WERI-Rb-1 (cell line): Measurements from ENCODE around the gene ZC3HAV1.

Experiments
- DNase-seq: peaks from one replicate; pipeline ENCODE4 v3.0.0-alpha.2; 2020
- H3K27ac ChIP-seq: fragments of 250-450 bp; sonication (Bioruptor Pico); 2 replicates; pipeline ENCODE4 v1.5.1; 2020; ENCODE audit warnings: mild to moderate bottlenecking, moderate library complexity
- H3K27me3 ChIP-seq: fragments of 250-450 bp; sonication (Bioruptor Pico); 2 replicates; pipeline ENCODE4 v1.5.1; 2021; ENCODE audit warnings: mild to moderate bottlenecking, low read depth, moderate library complexity; ENCODE audit not compliant: insufficient read depth, severe bottlenecking
- H3K36me3 ChIP-seq: fragments of 250-450 bp; sonication (Bioruptor Pico); 2 replicates; pipeline ENCODE4 v1.5.1; 2020; ENCODE audit warnings: mild to moderate bottlenecking, moderate library complexity
- H3K4me3 ChIP-seq: 2 replicates; pipeline ENCODE4 v1.5.1; 2011; ENCODE audit warnings: low read depth, mild to moderate bottlenecking, control low read depth, low read length
- H3K9me3 ChIP-seq: fragments of 250-450 bp; sonication (Bioruptor Pico); 2 replicates; pipeline ENCODE4 v1.5.1; 2021; ENCODE audit warnings: mild to moderate bottlenecking, moderate library complexity; ENCODE audit not compliant: severe bottlenecking
- TF ChIP-seq, protein P1 (sequence below): IDR thresholded peaks from 2 replicates; pipeline ENCODE4 v1.5.1; 2011; ENCODE audit warnings: low read depth, mild to moderate bottlenecking, control low read depth, inconsistent platforms, low read length

The ZC3HAV1 gene

DNA sequence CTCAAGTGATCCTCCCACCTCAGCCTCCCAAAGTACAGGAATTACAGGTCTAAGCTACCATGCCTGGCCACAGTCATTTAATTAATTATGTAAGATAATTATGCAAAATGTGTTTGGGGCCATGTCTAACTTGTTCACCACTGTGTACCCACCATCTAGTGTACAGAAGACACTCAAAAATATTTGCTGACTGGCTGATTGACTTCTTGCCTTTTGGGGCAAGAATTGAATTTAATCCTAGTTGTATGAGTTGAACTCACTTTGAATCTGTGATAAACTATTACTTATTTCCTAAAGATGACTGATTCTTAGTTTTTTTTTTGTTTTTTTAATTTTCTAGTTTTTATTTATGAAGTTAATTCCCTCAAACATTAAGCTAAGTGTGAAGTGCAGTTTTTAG lies 57.9 kb downstream of the ZC3HAV1 start:
- no peak for DNase-seq

DNA sequence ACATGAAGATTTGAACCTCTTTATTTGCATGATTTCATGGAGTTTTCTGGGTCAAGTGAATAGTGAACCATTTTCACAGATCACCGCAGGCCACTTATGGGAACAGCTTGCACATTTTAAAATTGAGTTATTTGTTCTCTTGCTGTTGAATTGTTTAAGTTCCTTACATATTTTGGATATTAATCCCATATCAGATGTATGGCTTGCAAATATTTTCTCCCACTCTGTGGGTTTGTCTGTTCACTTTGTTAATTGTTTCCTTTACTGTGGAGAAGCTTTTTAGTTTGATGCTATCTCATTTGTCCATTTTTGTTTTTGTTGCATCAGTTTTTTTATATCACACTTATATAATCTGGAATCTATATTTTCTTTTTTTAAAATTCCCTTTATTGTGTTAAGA lies 59.6 kb downstream of the ZC3HAV1 start:
- Histone ChIP-seq H3K9me3 (no peaks in the 10 kb centered on the region), H3K36me3 (peaks cover 7% of the 10 kb centered on the region), H3K27me3 (no peaks in the 10 kb centered on the region), H3K27ac (no peak overlapping the region), H3K4me3 (no peak overlapping the region)
- TF ChIP-seq, protein P1, sequence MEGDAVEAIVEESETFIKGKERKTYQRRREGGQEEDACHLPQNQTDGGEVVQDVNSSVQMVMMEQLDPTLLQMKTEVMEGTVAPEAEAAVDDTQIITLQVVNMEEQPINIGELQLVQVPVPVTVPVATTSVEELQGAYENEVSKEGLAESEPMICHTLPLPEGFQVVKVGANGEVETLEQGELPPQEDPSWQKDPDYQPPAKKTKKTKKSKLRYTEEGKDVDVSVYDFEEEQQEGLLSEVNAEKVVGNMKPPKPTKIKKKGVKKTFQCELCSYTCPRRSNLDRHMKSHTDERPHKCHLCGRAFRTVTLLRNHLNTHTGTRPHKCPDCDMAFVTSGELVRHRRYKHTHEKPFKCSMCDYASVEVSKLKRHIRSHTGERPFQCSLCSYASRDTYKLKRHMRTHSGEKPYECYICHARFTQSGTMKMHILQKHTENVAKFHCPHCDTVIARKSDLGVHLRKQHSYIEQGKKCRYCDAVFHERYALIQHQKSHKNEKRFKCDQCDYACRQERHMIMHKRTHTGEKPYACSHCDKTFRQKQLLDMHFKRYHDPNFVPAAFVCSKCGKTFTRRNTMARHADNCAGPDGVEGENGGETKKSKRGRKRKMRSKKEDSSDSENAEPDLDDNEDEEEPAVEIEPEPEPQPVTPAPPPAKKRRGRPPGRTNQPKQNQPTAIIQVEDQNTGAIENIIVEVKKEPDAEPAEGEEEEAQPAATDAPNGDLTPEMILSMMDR: no peak
- DNase-seq: no peak

More for the DNA sequence above, 57.9 kb downstream of the ZC3HAV1 start:
- TF ChIP-seq, protein P1: no peak
- H3K4me3 ChIP-seq: no peak overlapping the region
- no peaks in the 10 kb centered on the region for H3K9me3 ChIP-seq
- no peaks in the 10 kb centered on the region for H3K27me3 ChIP-seq
- no peak overlapping the region for H3K27ac ChIP-seq
- H3K36me3 ChIP-seq: peaks cover 10% of the 10 kb centered on the region

DNA sequence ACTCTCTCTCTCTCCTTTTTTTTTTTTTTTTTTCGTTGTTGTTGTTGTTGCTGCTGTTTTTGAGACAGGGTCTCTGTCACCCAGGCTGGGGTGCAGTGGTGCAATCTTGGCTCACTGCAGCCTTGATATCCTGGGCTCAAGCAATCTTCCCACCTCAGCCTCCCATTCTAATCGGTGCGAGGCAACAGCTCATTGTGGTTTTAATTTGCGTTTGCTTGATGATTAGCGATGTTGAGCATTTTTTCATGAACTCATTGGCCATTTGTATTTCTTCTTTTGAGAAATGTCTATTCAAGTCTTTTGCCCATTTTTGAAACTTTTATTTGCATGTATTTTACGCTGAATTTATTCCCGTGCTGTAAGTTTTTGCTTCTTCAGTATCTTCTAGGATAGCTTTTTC lies 60.4 kb downstream of the ZC3HAV1 start:
- Histone ChIP-seq H3K27ac (no peak overlapping the region), H3K27me3 (no peaks in the 10 kb centered on the region), H3K9me3 (no peaks in the 10 kb centered on the region), H3K36me3 (peaks cover 3% of the 10 kb centered on the region; the same call in 1 of the 2 replicates), H3K4me3 (no peak overlapping the region)
- DNase-seq: no peak
- TF ChIP-seq, protein P1: no peak

DNA sequence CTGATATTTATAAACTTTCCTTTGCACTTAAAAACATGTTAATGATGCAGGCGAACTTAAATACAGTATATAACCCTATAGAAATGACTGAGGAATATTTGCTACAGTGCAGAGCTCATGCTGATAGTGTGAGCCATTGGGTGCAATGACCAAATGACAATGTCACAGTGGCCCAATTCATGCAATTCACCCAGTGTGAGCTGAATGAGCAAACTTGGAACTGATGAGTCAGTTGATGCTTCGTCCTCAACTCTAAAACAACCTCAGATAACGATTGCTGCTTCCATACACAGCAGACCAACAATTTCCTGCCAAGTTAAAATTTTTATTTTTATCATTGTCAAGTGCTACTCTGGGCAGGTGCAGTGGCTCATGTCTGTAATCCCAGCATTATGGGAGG lies 61.5 kb downstream of the ZC3HAV1 start:
- Histone ChIP-seq H3K27me3 (no peaks in the 10 kb centered on the region), H3K4me3 (no peak overlapping the region), H3K27ac (no peak overlapping the region), H3K9me3 (no peaks in the 10 kb centered on the region), H3K36me3 (peaks cover 2% of the 10 kb centered on the region; the same call in 1 of the 2 replicates)
- TF ChIP-seq, protein P1: no peak
- no peak for DNase-seq

DNA sequence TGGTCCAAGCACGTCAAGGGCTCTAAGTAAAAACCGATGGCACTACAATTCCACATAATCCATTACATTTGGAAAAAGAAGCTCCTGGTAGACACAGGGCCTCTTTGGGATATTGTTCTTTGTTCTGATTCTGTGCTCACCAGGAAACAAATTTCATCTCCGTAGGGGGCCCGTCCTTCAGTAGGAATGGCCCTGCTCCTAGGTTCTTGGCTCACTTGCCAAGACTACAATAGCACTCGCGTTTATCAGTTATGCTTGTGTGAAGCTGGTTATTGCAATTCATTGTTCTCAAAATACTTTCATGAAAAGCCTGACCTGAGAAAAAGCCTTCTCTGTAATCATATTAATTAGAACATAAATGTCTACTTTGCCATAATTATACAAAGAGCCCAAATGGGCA lies 63.4 kb downstream of the ZC3HAV1 start:
- TF ChIP-seq, protein P1: no peak

More for the DNA sequence above, 63.4 kb downstream of the ZC3HAV1 start:
- no peaks in the 10 kb centered on the region for H3K36me3 ChIP-seq
- no peaks in the 10 kb centered on the region for H3K27me3 ChIP-seq
- H3K4me3 ChIP-seq: no peak overlapping the region
- H3K9me3 ChIP-seq: no peaks in the 10 kb centered on the region
- DNase-seq: no peak
- no peak overlapping the region for H3K27ac ChIP-seq
